HG02840 (cell line): Measurements from ENCODE around the gene IL9.

ENCODE experiments used
- ATAC-seq: cut with Tn5 transposase; IDR thresholded peaks from one replicate; pipeline ENCODE4 v1.9.1; 2021; ENCODE audit warnings: mild to moderate bottlenecking, moderate library complexity, moderate number of reproducible peaks; ENCODE audit not compliant: unreplicated experiment, low FRiP score

Gene IL9

GRCh38 chr5:135894276-135894675 lies 1.4 kb downstream of the IL9 start:
- no peak for ATAC-seq

GRCh38 chr5:135891791-135892190 lies 3.9 kb downstream of the IL9 start:
- no peak for ATAC-seq

- ATAC-seq, result no peak
Measured at GRCh38 chr5:135891268-135891667, 4.4 kb downstream of the IL9 start.

- ATAC-seq, result no peak
Measured at GRCh38 chr5:135890867-135891266, 4.8 kb downstream of the IL9 start.

DNA sequence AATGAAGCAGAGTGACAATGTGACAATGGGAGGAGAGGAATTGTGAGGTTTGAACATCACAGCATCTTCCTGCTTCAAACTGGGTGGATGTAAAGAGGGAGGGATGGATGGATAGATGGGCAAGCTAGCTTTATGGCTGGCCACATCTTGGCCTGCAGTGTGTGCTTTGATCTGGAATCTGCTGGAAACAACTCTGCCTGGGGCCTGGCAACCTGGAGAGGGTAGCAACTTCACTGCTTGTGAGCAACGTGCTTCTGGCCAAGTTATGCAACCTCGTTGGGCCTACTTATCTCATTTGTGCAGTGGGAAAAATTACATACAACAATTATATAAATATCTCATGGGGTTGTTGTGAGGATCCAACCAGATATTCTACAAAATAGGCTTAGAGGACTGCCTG lies 5.3 kb downstream of the IL9 start:
- ATAC-seq, result no peak

GRCh38 chr5:135887881-135888614 lies 7.6 kb downstream of the IL9 start:
- no peak for ATAC-seq

GRCh38 chr5:135887447-135887864 lies 8.2 kb downstream of the IL9 start:
- ATAC-seq, result peak; percentile 89

DNA sequence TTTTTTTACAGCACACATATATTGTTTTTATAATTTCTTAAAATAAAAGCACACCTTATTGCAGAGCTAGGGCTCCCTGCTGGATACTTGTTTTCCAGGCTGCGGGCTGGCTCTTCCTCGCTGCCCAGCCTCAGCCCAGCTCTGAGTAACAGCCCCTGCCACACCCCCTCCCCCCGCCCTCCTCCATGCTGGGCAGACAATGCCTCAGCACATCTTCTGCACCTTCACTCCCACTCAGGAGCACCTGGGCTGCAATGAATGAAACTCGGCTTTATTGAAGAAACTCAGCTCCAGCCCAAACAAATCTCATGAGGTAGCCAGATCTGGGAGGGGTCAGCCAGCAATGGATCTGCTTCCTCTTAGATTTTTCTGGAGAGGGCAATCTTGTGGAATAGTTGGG lies 9.5 kb downstream of the IL9 start:
- ATAC-seq, result no peak

- no peak for ATAC-seq
Measured at GRCh38 chr5:135885031-135885430, 10.6 kb downstream of the IL9 start.

DNA sequence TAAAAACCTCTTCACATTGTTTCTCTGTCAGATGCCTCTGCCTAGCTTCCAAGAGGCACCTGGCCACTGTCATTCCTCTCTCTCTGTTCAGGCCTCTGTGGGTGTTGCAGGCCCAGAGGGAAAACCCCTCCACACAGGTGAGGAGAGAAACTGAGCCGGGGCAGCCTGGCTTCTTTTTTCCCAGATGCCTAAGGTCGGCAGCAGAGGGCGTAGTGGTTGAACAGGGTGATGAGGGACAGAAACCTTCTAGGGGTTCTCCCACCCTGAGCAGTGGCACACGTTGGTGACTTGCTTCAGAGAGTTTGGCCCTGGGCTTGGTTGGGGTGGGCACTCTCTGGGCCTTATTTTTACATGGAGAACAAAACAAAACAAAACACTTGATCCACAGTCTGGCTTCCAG lies 12.2 kb downstream of the IL9 start:
- ATAC-seq, result no peak

GRCh38 chr5:135883026-135883425 lies 12.6 kb downstream of the IL9 start:
- no peak for ATAC-seq

DNA sequence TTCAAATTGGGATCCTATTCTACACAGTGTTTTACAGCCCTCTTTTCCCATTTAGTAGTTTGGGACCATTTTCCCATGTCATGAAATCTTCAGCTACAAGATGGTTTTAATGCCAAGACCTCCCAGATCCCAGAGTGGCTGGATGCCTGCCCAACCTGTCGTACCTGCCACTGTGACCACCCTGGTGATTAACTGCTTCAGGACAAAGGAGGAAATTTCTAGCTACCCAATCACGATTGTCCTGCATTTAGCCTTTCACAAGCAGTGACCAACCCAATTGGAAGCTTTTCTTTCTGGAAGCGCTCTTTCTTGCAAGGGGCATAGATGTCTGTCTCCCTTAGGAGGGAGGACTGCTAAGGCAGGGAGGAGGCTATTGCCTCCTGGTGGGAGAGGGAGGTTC lies 13.8 kb downstream of the IL9 start:
- ATAC-seq, result no peak

DNA sequence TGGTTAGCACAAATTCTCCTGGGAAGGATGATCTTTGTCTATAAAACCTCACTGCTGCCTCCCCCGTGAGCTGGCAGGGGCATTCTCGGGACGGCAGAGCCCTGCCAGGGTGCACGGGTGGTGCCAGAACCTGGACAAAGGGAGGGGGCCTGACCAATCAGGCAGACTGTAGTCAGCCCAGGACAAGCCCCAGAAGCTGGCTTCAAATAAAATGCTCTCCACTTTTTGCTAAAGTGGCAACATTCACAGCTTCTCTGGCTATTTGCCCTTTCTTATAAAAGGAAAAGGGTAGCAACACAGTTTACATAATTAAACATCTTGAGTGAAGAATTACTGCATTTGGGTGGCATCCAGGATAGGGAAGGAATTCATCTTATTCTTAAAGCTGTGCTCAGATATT lies 14.4 kb downstream of the IL9 start:
- ATAC-seq, result no peak

- no peak for ATAC-seq
Measured at GRCh38 chr5:135880801-135881200, 14.8 kb downstream of the IL9 start.

GRCh38 chr5:135880278-135880677 lies 15.4 kb downstream of the IL9 start:
- no peak for ATAC-seq

- no peak for ATAC-seq
Measured at GRCh38 chr5:135879591-135879990, 16.1 kb downstream of the IL9 start.

DNA sequence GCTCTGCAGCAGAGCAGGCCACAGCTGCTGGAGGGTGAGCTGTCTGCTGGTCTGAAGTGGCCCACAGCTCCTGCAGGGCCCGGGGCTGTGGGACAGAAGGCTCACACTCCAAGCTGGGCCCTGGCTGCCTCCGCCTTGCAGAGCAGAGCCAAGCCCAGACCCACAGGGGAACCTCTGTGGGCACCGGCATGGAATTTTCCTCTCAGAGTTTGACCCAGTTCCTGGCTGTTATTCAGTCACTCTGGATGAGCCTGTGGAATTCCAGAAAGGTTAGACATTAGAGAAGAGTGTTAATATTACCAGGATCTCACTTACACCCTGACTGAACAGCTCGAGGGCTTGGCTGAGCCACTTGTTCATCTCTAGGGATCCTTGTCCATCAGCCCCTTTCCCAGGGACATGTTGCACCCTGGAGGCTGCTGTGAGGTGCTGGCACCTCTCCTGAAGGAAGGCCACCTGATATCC lies 17.5 kb downstream of the IL9 start:
- no peak for ATAC-seq

DNA sequence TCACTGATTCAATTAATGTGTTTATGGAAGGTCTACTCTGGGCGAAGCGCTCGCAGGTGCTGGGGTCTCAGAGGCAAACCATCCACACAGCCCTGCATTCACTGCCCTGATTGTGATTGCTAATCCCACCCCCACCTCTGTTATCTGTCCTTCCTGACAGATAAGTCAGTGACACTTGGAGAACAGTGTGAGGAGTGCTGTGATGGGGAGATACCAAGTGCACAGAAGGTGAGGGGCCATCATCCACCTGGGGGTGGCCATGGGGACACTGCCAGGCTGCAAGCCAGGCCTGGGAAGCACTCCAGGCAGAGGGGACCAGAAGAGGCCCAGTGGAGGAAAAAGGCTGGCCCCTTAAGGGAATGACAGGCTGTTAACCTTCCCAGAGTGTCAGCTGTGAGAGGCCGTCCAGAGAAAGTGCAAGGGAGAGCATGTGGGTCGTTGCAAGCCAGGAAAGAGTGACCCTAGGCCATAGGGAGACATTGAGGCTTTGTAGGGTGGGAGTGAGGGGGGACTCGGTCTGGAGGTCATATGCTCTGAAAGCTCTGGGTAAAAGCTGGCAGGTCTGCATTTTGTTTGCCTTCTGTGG lies 18.0 kb downstream of the IL9 start:
- no peak for ATAC-seq

- ATAC-seq, result no peak
Measured at GRCh38 chr5:135876146-135876545, 19.5 kb downstream of the IL9 start.

GRCh38 chr5:135875567-135875966 lies 20.1 kb downstream of the IL9 start:
- ATAC-seq, result no peak

GRCh38 chr5:135874461-135874860 lies 21.2 kb downstream of the IL9 start:
- no peak for ATAC-seq

- ATAC-seq, result no peak
Measured at GRCh38 chr5:135873831-135874230, 21.8 kb downstream of the IL9 start.
